Trophoblast cell (in vitro differentiated cells and primary cell): ENCODE data around the gene HERC2.
A peak's percentile ranks its signal among the peaks of the same experiment; 100 is the strongest.

Experiments
- DNase-seq, 2 donors: peaks; one replicate each; pipeline ENCODE4 v3.0.0-alpha.2; 2016
- H2AFZ ChIP-seq: 2 replicates; pipeline ENCODE4 v1.6.1; 2013; ENCODE audit warnings: low read length, moderate library complexity, mild to moderate bottlenecking; ENCODE audit not compliant: insufficient read depth, poor library complexity
- H2AK5ac ChIP-seq: 2 replicates; pipeline ENCODE4 v1.6.1; 2013; ENCODE audit warnings: mild to moderate bottlenecking, low read length
- H2BK120ac ChIP-seq: 2 replicates; pipeline ENCODE4 v1.6.1; 2013; ENCODE audit warnings: low read length, mild to moderate bottlenecking, moderate library complexity; ENCODE audit not compliant: insufficient read depth, poor library complexity
- H2BK12ac ChIP-seq: 2 replicates; pipeline ENCODE4 v1.6.1; 2013; ENCODE audit warnings: mild to moderate bottlenecking, low read length, moderate library complexity
- H2BK5ac ChIP-seq: 2 replicates; pipeline ENCODE4 v1.6.1; 2013; ENCODE audit warnings: low read length, low read depth, moderate library complexity, mild to moderate bottlenecking; ENCODE audit not compliant: poor library complexity
- H3K14ac ChIP-seq: 2 replicates; pipeline ENCODE4 v1.6.1; 2013; ENCODE audit warnings: mild to moderate bottlenecking, low read length
- H3K18ac ChIP-seq: 2 replicates; pipeline ENCODE4 v1.6.1; 2013; ENCODE audit warnings: mild to moderate bottlenecking, low read length
- H3K23ac ChIP-seq: 2 replicates; pipeline ENCODE4 v1.6.1; 2013; ENCODE audit warnings: low read length
- H3K27ac ChIP-seq: 2 replicates; pipeline ENCODE4 v1.5.1; 2013; ENCODE audit warnings: low read depth, mild to moderate bottlenecking, inconsistent platforms, low read length, moderate library complexity
- H3K27me3 ChIP-seq: 2 replicates; pipeline ENCODE4 v1.6.1; 2013; ENCODE audit warnings: inconsistent platforms, mild to moderate bottlenecking, low read length, moderate library complexity; ENCODE audit not compliant: insufficient read depth
- H3K36me3 ChIP-seq, 2 experiments: 1 replicate in 1 of 2; 2 replicates in 1 of 2; pipeline ENCODE4 v1.6.1; 2013; ENCODE audit warnings: low read length in 2 of 2, mild to moderate bottlenecking in 2 of 2, moderate library complexity in 1 of 2; ENCODE audit not compliant: insufficient read depth in 2 of 2, control insufficient read depth in 1 of 2
- H3K4ac ChIP-seq: 2 replicates; pipeline ENCODE4 v1.6.1; 2013; ENCODE audit warnings: low read depth, mild to moderate bottlenecking, low read length, moderate library complexity
- H3K4me1 ChIP-seq, 2 experiments: 1 replicate in 1 of 2; 2 replicates in 1 of 2; pipeline ENCODE4 v1.6.1; 2013; ENCODE audit warnings: low read length in 2 of 2, mild to moderate bottlenecking in 2 of 2, moderate library complexity in 1 of 2; ENCODE audit not compliant: insufficient read depth in 2 of 2, control insufficient read depth in 1 of 2
- H3K4me2 ChIP-seq: 2 replicates; pipeline ENCODE4 v1.6.1; 2013; ENCODE audit warnings: inconsistent platforms, mild to moderate bottlenecking, low read length, moderate library complexity
- H3K4me3 ChIP-seq: 2 replicates; pipeline ENCODE4 v1.5.1; 2013; ENCODE audit warnings: mild to moderate bottlenecking, low read depth, low read length, inconsistent platforms
- H3K79me1 ChIP-seq: one replicate; pipeline ENCODE4 v1.6.1; 2013; ENCODE audit warnings: low read length
- H3K79me2 ChIP-seq: 2 replicates; pipeline ENCODE4 v1.6.1; 2013; ENCODE audit warnings: low read length, mild to moderate bottlenecking; ENCODE audit not compliant: control insufficient read depth, insufficient read depth, poor library complexity
- H3K9ac ChIP-seq: 2 replicates; pipeline ENCODE4 v1.6.1; 2013; ENCODE audit warnings: mild to moderate bottlenecking, low read length
- H3K9me3 ChIP-seq: 2 replicates; pipeline ENCODE4 v1.6.1; 2013; ENCODE audit warnings: low read depth, mild to moderate bottlenecking, control low read depth, inconsistent platforms, low read length; ENCODE audit not compliant: insufficient read depth
- H4K12ac ChIP-seq: 2 replicates; pipeline ENCODE4 v1.6.1; 2013; ENCODE audit warnings: low read depth, mild to moderate bottlenecking, low read length, moderate library complexity
- H4K8ac ChIP-seq: 2 replicates; pipeline ENCODE4 v1.6.1; 2013; ENCODE audit warnings: low read depth, mild to moderate bottlenecking, low read length, moderate library complexity
- H4K91ac ChIP-seq: one replicate; pipeline ENCODE4 v1.6.1; 2013; ENCODE audit warnings: low read depth, mild to moderate bottlenecking, low read length, moderate library complexity
- WGBS: extraction: QIAGEN DNeasy Blood & Tissue Kit; methylation state at CpG from one replicate; pipeline ENCODE4 v1.1.7; 2013; ENCODE audit warnings: missing lambda C conversion rate; ENCODE audit not compliant: insufficient read length, insufficient coverage; ENCODE audit errors: extremely low coverage; 5-methylcytosine and 5-hydroxymethylcytosine counted together

Gene HERC2

GRCh38 chr15:28081594-28081993 lies 240.4 kb downstream of the HERC2 start:
- H3K9ac ChIP-seq: no peak overlapping the region

DNA sequence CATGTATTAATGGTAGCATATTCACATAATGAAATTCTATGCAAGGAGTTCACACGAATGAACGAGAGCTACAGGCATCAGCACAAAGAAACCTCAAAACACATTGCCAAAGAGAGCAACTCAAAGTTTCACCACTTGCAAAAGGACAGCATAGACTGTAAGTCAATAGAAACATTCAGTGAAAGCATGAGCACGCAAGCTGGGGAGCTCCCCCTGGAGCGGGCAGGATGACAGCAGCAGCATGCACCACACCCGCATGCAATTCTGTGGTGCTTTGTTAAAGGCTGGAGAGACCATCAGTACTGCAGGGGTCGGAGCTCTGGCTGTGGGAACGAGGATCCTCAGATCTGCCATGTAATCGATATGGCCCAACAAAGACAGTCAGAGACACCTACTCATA lies 241.6 kb downstream of the HERC2 start:
- Histone ChIP-seq H3K4me3 (no peak overlapping the region), H3K4me1 (no peaks in the 10 kb centered on the region), H2AFZ (no peak overlapping the region), H3K23ac (no peak overlapping the region), H3K4me2 (no peak overlapping the region), H3K14ac (no peak overlapping the region), H2BK120ac (no peak overlapping the region), H3K27ac (no peak overlapping the region), H2AK5ac (no peak overlapping the region), H4K12ac (no peak overlapping the region), H4K91ac (no peak overlapping the region), H3K18ac (no peak overlapping the region), H3K27me3 (no peaks in the 10 kb centered on the region), H3K9ac (no peak overlapping the region), H3K4ac (no peak overlapping the region), H4K8ac (no peak overlapping the region), H3K9me3 (peaks cover 4% of the 10 kb centered on the region), H3K79me2 (no peaks in the 10 kb centered on the region), H3K79me1 (no peaks in the 10 kb centered on the region), H2BK12ac (no peak overlapping the region), H2BK5ac (no peak overlapping the region), H3K36me3 (no peaks in the 10 kb centered on the region)
- DNase-seq: no peak
- no CpG with 5 or more reads among the region's 8 CpGs for WGBS

More at GRCh38 chr15:28081594-28081993, 240.4 kb downstream of the HERC2 start:
- no CpG with 5 or more reads among the region's 20 CpGs for WGBS
- no peak overlapping the region for H4K91ac ChIP-seq
- no peak overlapping the region for H2BK120ac ChIP-seq
- H3K14ac ChIP-seq: no peak overlapping the region
- no peak overlapping the region for H3K4me3 ChIP-seq
- H3K18ac ChIP-seq: no peak overlapping the region
- H3K36me3 ChIP-seq: no peaks in the 10 kb centered on the region
- H3K4ac ChIP-seq: no peak overlapping the region
- H2BK12ac ChIP-seq: no peak overlapping the region
- H3K27ac ChIP-seq: no peak overlapping the region
- no peak overlapping the region for H2AK5ac ChIP-seq
- no peak overlapping the region for H3K23ac ChIP-seq
- no peaks in the 10 kb centered on the region for H3K79me1 ChIP-seq
- no peaks in the 10 kb centered on the region for H3K27me3 ChIP-seq
- H3K4me1 ChIP-seq: no peaks in the 10 kb centered on the region
- DNase-seq: no peak
- H3K9me3 ChIP-seq: peaks cover 4% of the 10 kb centered on the region
- H3K79me2 ChIP-seq: no peaks in the 10 kb centered on the region
- H2BK5ac ChIP-seq: no peak overlapping the region
- no peak overlapping the region for H4K8ac ChIP-seq
- no peak overlapping the region for H4K12ac ChIP-seq
- H2AFZ ChIP-seq: no peak overlapping the region
- H3K4me2 ChIP-seq: no peak overlapping the region

GRCh38 chr15:28079313-28079969 lies 242.5 kb downstream of the HERC2 start:
- Histone ChIP-seq H3K9me3 (peaks cover 2% of the 10 kb centered on the region), H2BK120ac (no peak overlapping the region), H3K27me3 (no peaks in the 10 kb centered on the region), H4K8ac (no peak overlapping the region), H3K18ac (no peak overlapping the region), H3K4me2 (no peak overlapping the region), H3K4me3 (peak overlapping the region; percentile 11), H4K12ac (no peak overlapping the region), H3K4me1 (no peaks in the 10 kb centered on the region), H3K23ac (no peak overlapping the region), H2AK5ac (no peak overlapping the region), H3K27ac (no peak overlapping the region), H2BK12ac (no peak overlapping the region), H3K79me1 (no peaks in the 10 kb centered on the region), H3K4ac (no peak overlapping the region), H3K14ac (no peak overlapping the region), H3K79me2 (no peaks in the 10 kb centered on the region), H4K91ac (no peak overlapping the region), H3K36me3 (no peaks in the 10 kb centered on the region), H2AFZ (no peak overlapping the region), H3K9ac (no peak overlapping the region), H2BK5ac (no peak overlapping the region)
- no CpG with 5 or more reads among the region's 9 CpGs for WGBS
- no peak for DNase-seq

GRCh38 chr15:28078191-28078719 lies 243.7 kb downstream of the HERC2 start:
- Histone ChIP-seq H3K27ac (no peak overlapping the region), H3K4me3 (no peak overlapping the region), H3K9ac (no peak overlapping the region), H3K4me2 (no peak overlapping the region), H3K27me3 (no peaks in the 10 kb centered on the region), H3K36me3 (no peaks in the 10 kb centered on the region), H2BK12ac (no peak overlapping the region), H3K79me1 (no peaks in the 10 kb centered on the region), H3K4me1 (no peaks in the 10 kb centered on the region), H2AFZ (no peak overlapping the region), H2BK120ac (no peak overlapping the region), H4K8ac (no peak overlapping the region), H4K91ac (no peak overlapping the region), H4K12ac (no peak overlapping the region), H3K23ac (no peak overlapping the region), H3K18ac (no peak overlapping the region), H3K79me2 (no peaks in the 10 kb centered on the region), H3K9me3 (peaks cover 2% of the 10 kb centered on the region), H3K14ac (no peak overlapping the region), H2AK5ac (no peak overlapping the region), H2BK5ac (no peak overlapping the region), H3K4ac (no peak overlapping the region)
- no CpG with 5 or more reads among the region's 1 CpG for WGBS
- DNase-seq: no peak
